ENCODE results near the gene MGMT. TPM values are rescaled to one million over a fixed set of nuclear protein-coding genes. Genes with fewer than 3 reads are reported as not detected.

Gene MGMT
- polyA plus RNA-seq, 1 of the 3 experiments (the other 2 are of a cell fraction), result 10.8 TPM

DNA sequence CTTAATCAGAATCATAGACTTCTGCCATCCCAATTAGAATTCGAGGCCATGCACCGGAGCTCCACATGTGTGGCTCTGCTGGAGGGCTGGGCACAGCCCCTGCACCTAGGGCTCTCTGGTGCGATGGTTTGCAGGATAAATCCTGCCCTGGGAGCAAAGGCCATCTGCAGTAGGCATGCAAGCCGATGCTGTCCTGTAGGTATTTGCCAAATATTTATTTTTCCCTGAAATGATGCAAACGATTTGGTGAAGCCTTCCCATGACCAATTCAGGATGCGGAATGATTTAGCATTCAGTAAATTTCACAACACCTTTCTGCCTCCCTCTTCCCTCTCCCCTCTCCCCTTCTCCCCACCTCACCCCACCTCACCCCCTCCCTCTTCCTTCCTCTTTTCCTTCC lies 326.4 kb downstream of the MGMT start:
- POLR2A ChIA-PET, result no interaction called here

DNA sequence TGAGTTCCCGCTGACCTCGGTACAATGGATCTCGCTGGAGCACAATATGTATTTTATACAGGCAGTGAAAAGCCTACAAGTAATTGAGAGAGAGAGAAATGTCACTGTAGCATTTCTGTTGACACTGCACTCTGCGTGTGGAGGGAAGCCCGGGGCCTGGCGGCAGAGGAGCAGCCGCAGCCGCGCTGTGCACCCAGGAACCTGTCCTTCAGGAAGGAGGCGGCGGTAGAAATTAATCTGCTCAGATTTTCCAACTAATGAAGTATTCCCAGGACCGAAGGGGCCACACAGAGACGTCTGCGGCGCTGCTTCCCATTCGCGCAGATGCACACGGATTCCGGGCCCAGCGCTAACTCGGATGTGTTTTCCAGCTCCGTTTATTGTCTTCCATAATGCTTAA lies 327.0 kb downstream of the MGMT start:
- TF ChIP-seq TEAD4 (IDR thresholded peaks at IDR 0.05; ENCODE audit: borderline replicate concordance, insufficient read depth), result no peak
- no peak for TF ChIP-seq GATA2 (CRISPR knock-in tag; IDR thresholded peaks at IDR 0.05)
- no peak for TF ChIP-seq TAF1 (IDR thresholded peaks at IDR 0.05; ENCODE audit: borderline replicate concordance, low read depth, low read length)
- no peak for TF ChIP-seq FOXJ3 (CRISPR knock-in tag; IDR thresholded peaks at IDR 0.05)
- TF ChIP-seq, protein P1, sequence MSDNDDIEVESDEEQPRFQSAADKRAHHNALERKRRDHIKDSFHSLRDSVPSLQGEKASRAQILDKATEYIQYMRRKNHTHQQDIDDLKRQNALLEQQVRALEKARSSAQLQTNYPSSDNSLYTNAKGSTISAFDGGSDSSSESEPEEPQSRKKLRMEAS (IDR thresholded peaks at IDR 0.05; ENCODE audit: low read depth), result no peak
- TF ChIP-seq, protein P2, sequence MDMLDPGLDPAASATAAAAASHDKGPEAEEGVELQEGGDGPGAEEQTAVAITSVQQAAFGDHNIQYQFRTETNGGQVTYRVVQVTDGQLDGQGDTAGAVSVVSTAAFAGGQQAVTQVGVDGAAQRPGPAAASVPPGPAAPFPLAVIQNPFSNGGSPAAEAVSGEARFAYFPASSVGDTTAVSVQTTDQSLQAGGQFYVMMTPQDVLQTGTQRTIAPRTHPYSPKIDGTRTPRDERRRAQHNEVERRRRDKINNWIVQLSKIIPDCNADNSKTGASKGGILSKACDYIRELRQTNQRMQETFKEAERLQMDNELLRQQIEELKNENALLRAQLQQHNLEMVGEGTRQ (IDR thresholded peaks at IDR 0.05; ENCODE audit: borderline replicate concordance, low read depth, low read length), result no peak
- TF ChIP-seq, protein P3, sequence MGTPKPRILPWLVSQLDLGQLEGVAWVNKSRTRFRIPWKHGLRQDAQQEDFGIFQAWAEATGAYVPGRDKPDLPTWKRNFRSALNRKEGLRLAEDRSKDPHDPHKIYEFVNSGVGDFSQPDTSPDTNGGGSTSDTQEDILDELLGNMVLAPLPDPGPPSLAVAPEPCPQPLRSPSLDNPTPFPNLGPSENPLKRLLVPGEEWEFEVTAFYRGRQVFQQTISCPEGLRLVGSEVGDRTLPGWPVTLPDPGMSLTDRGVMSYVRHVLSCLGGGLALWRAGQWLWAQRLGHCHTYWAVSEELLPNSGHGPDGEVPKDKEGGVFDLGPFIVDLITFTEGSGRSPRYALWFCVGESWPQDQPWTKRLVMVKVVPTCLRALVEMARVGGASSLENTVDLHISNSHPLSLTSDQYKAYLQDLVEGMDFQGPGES (IDR thresholded peaks at IDR 0.05; ENCODE audit: low read depth, low read length), result no peak
- ChIA-PET POLR2A (no interaction called here), CTCF (no interaction called here)
- Histone ChIP-seq H3K9me2 (no peaks in the 10 kb centered on the region), H3K36me3 (replicated peaks in 1 of 2; ENCODE audit: control insufficient read depth in 1 of 2, insufficient read depth in 2 of 2, low read length in 1 of 2) (no peaks in the 10 kb centered on the region), H3K79me2 (ENCODE audit: insufficient read depth) (no peaks in the 10 kb centered on the region), H3K27me3 (ENCODE audit: insufficient read depth) (no peaks in the 10 kb centered on the region), H3F3A (replicated peaks; ENCODE audit: insufficient read depth) (no peaks in the 10 kb centered on the region), H3K4me2 (no peak overlapping the region), H3K4me1 (ENCODE audit: control insufficient read depth in 1 of 2, insufficient read depth in 2 of 2, low read depth in 1 of 2, low read length in 1 of 2) (peaks cover 0 to 6% of the 10 kb centered on the region in 2 experiments; a peak in 1 of 4 replicates), H3K9ac (no peak overlapping the region), H3K9me3 (no peaks in the 10 kb centered on the region; the same call in 1 of the 2 replicates), H4K20me1 (ENCODE audit: insufficient read depth) (no peaks in the 10 kb centered on the region), H2AFZ (ENCODE audit: low read depth) (no peak overlapping the region), H3K27ac (ENCODE audit: low read depth in 2 of 2, low read length in 1 of 2) (no peak overlapping the region), H3K4me3 (ENCODE audit: low read depth in 2 of 2, low read length in 1 of 2) (no peak overlapping the region)
- DNase-seq, result no peak
- 80% methylated on average over 21 of the region's 22 CpGs for WGBS (ENCODE audit: low lambda C conversion rate)

More for the DNA sequence above, 326.4 kb downstream of the MGMT start:
- H3K4me1 ChIP-seq (ENCODE audit: control insufficient read depth in 1 of 2, insufficient read depth in 2 of 2, low read depth in 1 of 2, low read length in 1 of 2), result peaks cover 0 to 6% of the 10 kb centered on the region in 2 experiments; a peak in 1 of 4 replicates
- no peak overlapping the region for H3K27ac ChIP-seq (ENCODE audit: low read depth in 2 of 2, low read length in 1 of 2)
- no peak overlapping the region for H3K9ac ChIP-seq
- no peaks in the 10 kb centered on the region for H4K20me1 ChIP-seq (ENCODE audit: insufficient read depth)
- H3K4me2 ChIP-seq, result no peak overlapping the region
- no peaks in the 10 kb centered on the region; the same call in 1 of the 2 replicates for H3K9me3 ChIP-seq
- no peaks in the 10 kb centered on the region for H3K36me3 ChIP-seq (replicated peaks in 1 of 2; ENCODE audit: control insufficient read depth in 1 of 2, insufficient read depth in 2 of 2, low read length in 1 of 2)
- H3K9me2 ChIP-seq, result no peaks in the 10 kb centered on the region
- no peaks in the 10 kb centered on the region for H3K79me2 ChIP-seq (ENCODE audit: insufficient read depth)
- no peak overlapping the region for H3K4me3 ChIP-seq (ENCODE audit: low read depth in 2 of 2, low read length in 1 of 2)
- no peak for DNase-seq
- TF ChIP-seq TEAD4 (IDR thresholded peaks at IDR 0.05; ENCODE audit: borderline replicate concordance, insufficient read depth), result no peak
- TF ChIP-seq MXI1 (IDR thresholded peaks at IDR 0.05; ENCODE audit: low read depth, low read length), result no peak
- no peak for TF ChIP-seq JUND (IDR thresholded peaks at IDR 0.05)
- TF ChIP-seq NRF1 (IDR thresholded peaks at IDR 0.05; ENCODE audit: low read depth, low read length), result no peak
- TF ChIP-seq SIN3A (IDR thresholded peaks at IDR 0.05; ENCODE audit: borderline replicate concordance, low read depth, low read length), result no peak
- TF ChIP-seq FOSL2 (IDR thresholded peaks at IDR 0.05; ENCODE audit: borderline replicate concordance, low read depth), result no peak
- no peaks in the 10 kb centered on the region for H3K27me3 ChIP-seq (ENCODE audit: insufficient read depth)
- CTCF ChIA-PET, result no interaction called here
- H3F3A ChIP-seq (replicated peaks; ENCODE audit: insufficient read depth), result no peaks in the 10 kb centered on the region
- no peak overlapping the region for H2AFZ ChIP-seq (ENCODE audit: low read depth)
- WGBS (ENCODE audit: low lambda C conversion rate), result 46% methylated on average over 6 of the region's 6 CpGs

Measured in SK-N-SH (cell line).